Neural cell (in vitro differentiated cells): ENCODE results near the gene MAP2K6. TPM values are rescaled to one million over a fixed set of nuclear protein-coding genes. Genes with fewer than 3 reads are reported as not detected.

ENCODE experiments used
- H2AFZ ChIP-seq: fragments of 200-600, 300-800 bp; sonication (generic), shearing (Covaris generic); 2 replicates; pipeline ENCODE4 v1.6.0; 2014; ENCODE audit warnings: low read depth, mild to moderate bottlenecking, antibody characterized with exemption, low read length, moderate library complexity
- H3F3A ChIP-seq: fragments of 200-600 bp; shearing (Covaris generic); 2 replicates; pipeline ENCODE4 v1.6.1; 2016; ENCODE audit warnings: mild to moderate bottlenecking, moderate library complexity, mixed read lengths, antibody characterized with exemption, low read length; ENCODE audit not compliant: insufficient read depth, poor library complexity, severe bottlenecking
- H3K27ac ChIP-seq: fragments of 200-600, 300-800 bp; sonication (generic), shearing (Covaris generic); 2 replicates; pipeline ENCODE4 v1.5.1; 2014; ENCODE audit warnings: mild to moderate bottlenecking, low read length, moderate library complexity
- H3K27me3 ChIP-seq: fragments of 300-800, 200-600 bp; sonication (generic), shearing (Covaris generic); 2 replicates; pipeline ENCODE4 v1.6.0; 2014; ENCODE audit warnings: mild to moderate bottlenecking, low read depth, low read length, moderate library complexity; ENCODE audit not compliant: insufficient read depth
- H3K36me3 ChIP-seq: fragments of 300-800, 200-600 bp; sonication (generic), shearing (Covaris generic); 2 replicates; pipeline ENCODE4 v1.5.1; 2014; ENCODE audit warnings: mild to moderate bottlenecking, antibody characterized with exemption, low read length, moderate library complexity; ENCODE audit not compliant: insufficient read depth
- H3K4me2 ChIP-seq: fragments of 300-800, 200-600 bp; sonication (generic), shearing (Covaris generic); 2 replicates; pipeline ENCODE4 v1.6.0; 2014; ENCODE audit warnings: mild to moderate bottlenecking, low read length
- H3K4me3 ChIP-seq: fragments of 300-800, 200-600 bp; sonication (generic), shearing (Covaris generic); 2 replicates; pipeline ENCODE4 v1.5.1; 2014; ENCODE audit warnings: mild to moderate bottlenecking, low read length, moderate library complexity
- H3K79me2 ChIP-seq: fragments of 200-600 bp; shearing (Covaris generic); replicated peaks from 2 replicates; pipeline ENCODE4 v1.6.0; 2014; ENCODE audit warnings: mild to moderate bottlenecking, low read length, moderate library complexity; ENCODE audit not compliant: insufficient read depth
- H3K9ac ChIP-seq: fragments of 300-800, 200-600 bp; sonication (generic), shearing (Covaris generic); 2 replicates; pipeline ENCODE4 v1.6.1; 2016; ENCODE audit warnings: mild to moderate bottlenecking, low read length, mixed read lengths
- H3K9me2 ChIP-seq: fragments of 200-600 bp; shearing (Covaris generic); 2 replicates; pipeline ENCODE4 v1.6.1; 2016; ENCODE audit warnings: mild to moderate bottlenecking, low read length, mixed read lengths; ENCODE audit not compliant: insufficient read depth
- H3K9me3 ChIP-seq: fragments of 200-600, 300-800 bp; sonication (generic), shearing (Covaris generic); 2 replicates; pipeline ENCODE4 v1.6.1; 2016; ENCODE audit warnings: mild to moderate bottlenecking, mixed run types, low read length, moderate library complexity, mixed read lengths
- H4K20me1 ChIP-seq: fragments of 200-600 bp; shearing (Covaris generic); 2 replicates; pipeline ENCODE4 v1.6.1; 2016; ENCODE audit warnings: mild to moderate bottlenecking, mixed run types; ENCODE audit not compliant: insufficient read depth
- CTCF ChIP-seq: fragments of 450-650 bp; IDR thresholded peaks from 2 replicates; pipeline ENCODE4 v1.5.1; 2014; ENCODE audit warnings: antibody characterized with exemption, mild to moderate bottlenecking, moderate library complexity; ENCODE audit not compliant: poor library complexity, severe bottlenecking
- EP300 ChIP-seq: fragments of 450-650 bp; conservative IDR thresholded peaks from 2 replicates; pipeline ENCODE4 v1.6.1; 2014; ENCODE audit warnings: antibody characterized with exemption, mild to moderate bottlenecking, moderate library complexity; ENCODE audit not compliant: poor library complexity, severe bottlenecking
- EZH2 ChIP-seq: fragments of 200-600, 300-800 bp; shearing (Covaris generic), sonication (generic); IDR thresholded peaks from 2 replicates; pipeline ENCODE4 v1.6.1; 2014; ENCODE audit warnings: antibody characterized with exemption, low read length, borderline replicate concordance, mild to moderate bottlenecking; ENCODE audit not compliant: insufficient read depth, poor library complexity, severe bottlenecking
- MXI1 ChIP-seq: fragments of 450-650 bp; conservative IDR thresholded peaks from 2 replicates; pipeline ENCODE4 v1.6.1; 2014; ENCODE audit warnings: antibody characterized with exemption, mild to moderate bottlenecking; ENCODE audit not compliant: poor library complexity, severe bottlenecking
- POLR2AphosphoS5 ChIP-seq: IDR thresholded peaks from 2 replicates; pipeline ENCODE4 v1.6.1; 2012
- RAD21 ChIP-seq: fragments of 450-650 bp; conservative IDR thresholded peaks from 2 replicates; pipeline ENCODE4 v1.6.1; 2014; ENCODE audit warnings: antibody characterized with exemption, mild to moderate bottlenecking, moderate library complexity
- REST ChIP-seq: IDR thresholded peaks from 2 replicates; pipeline ENCODE4 v1.6.1; 2012; ENCODE audit warnings: borderline replicate concordance
- SMC3 ChIP-seq: fragments of 450-650 bp; conservative IDR thresholded peaks from 2 replicates; pipeline ENCODE4 v1.6.1; 2014; ENCODE audit warnings: antibody characterized with exemption, mild to moderate bottlenecking, moderate library complexity; ENCODE audit not compliant: poor library complexity
- TAF1 ChIP-seq: IDR thresholded peaks from 2 replicates; pipeline ENCODE4 v1.6.1; 2012; ENCODE audit warnings: low read depth
- polyA plus RNA-seq: library from polyadenylated mRNA; depleted of rRNA; stranded (reverse); fragments of >200 nt; gene quantifications from 2 replicates; pipeline ENCODE4 v1.2.3, GENCODE V29; 2014

Gene MAP2K6
- polyA plus RNA-seq, 1 donor from 2014 or later, result 10.5 TPM

- Histone ChIP-seq H3K4me3 (no peak overlapping the region), H3K9me3 (no peaks in the 10 kb centered on the region), H3K36me3 (no peaks in the 10 kb centered on the region), H3K9ac (no peak overlapping the region), H3K27me3 (no peaks in the 10 kb centered on the region), H3K79me2 (no peaks in the 10 kb centered on the region), H3K4me2 (no peak overlapping the region), H3K9me2 (no peaks in the 10 kb centered on the region), H2AFZ (no peak overlapping the region), H3K27ac (no peak overlapping the region), H3F3A (no peaks in the 10 kb centered on the region), H4K20me1 (no peaks in the 10 kb centered on the region)
- TF ChIP-seq EP300 (no peak), POLR2AphosphoS5 (no peak), EZH2 (no peak), REST (no peak), MXI1 (no peak), RAD21 (no peak), TAF1 (no peak), CTCF (no peak), SMC3 (no peak)
These were observed 94.3 kb downstream of the MAP2K6 start for GRCh38 chr17:69508814-69509213.

GRCh38 chr17:69511250-69511649 lies 96.8 kb downstream of the MAP2K6 start:
- Histone ChIP-seq H3K27me3 (no peaks in the 10 kb centered on the region), H3K9me2 (no peaks in the 10 kb centered on the region), H3K27ac (no peak overlapping the region), H3K9me3 (no peaks in the 10 kb centered on the region), H3K36me3 (no peaks in the 10 kb centered on the region), H3K79me2 (no peaks in the 10 kb centered on the region), H3K9ac (no peak overlapping the region), H2AFZ (no peak overlapping the region), H3K4me3 (no peak overlapping the region), H3K4me2 (no peak overlapping the region), H3F3A (no peaks in the 10 kb centered on the region), H4K20me1 (no peaks in the 10 kb centered on the region)
- TF ChIP-seq POLR2AphosphoS5 (no peak), RAD21 (no peak), CTCF (no peak), MXI1 (no peak), TAF1 (no peak), EP300 (no peak), REST (no peak), SMC3 (no peak), EZH2 (no peak)
